SK-N-MC (cell line): Measurements from ENCODE around the gene RPS6KL1.

Experiments
- EZH2 ChIP-seq: fragments of 200-600 bp; sonication (generic); IDR thresholded peaks from one replicate; pipeline ENCODE4 v1.6.1; 2017; ENCODE audit warnings: antibody characterized with exemption
- FOXP2 ChIP-seq: optimal IDR thresholded peaks from 2 replicates; pipeline ENCODE3; 2011; ENCODE audit warnings: mild to moderate bottlenecking, moderate library complexity; ENCODE audit not compliant: insufficient read depth; ENCODE audit errors: extremely low read length, control extremely low read depth
- POLR2AphosphoS5 ChIP-seq: IDR thresholded peaks from 2 replicates; pipeline ENCODE4 v1.6.1; 2012; ENCODE audit warnings: mild to moderate bottlenecking, low read depth, low read length, borderline replicate concordance

DNA sequence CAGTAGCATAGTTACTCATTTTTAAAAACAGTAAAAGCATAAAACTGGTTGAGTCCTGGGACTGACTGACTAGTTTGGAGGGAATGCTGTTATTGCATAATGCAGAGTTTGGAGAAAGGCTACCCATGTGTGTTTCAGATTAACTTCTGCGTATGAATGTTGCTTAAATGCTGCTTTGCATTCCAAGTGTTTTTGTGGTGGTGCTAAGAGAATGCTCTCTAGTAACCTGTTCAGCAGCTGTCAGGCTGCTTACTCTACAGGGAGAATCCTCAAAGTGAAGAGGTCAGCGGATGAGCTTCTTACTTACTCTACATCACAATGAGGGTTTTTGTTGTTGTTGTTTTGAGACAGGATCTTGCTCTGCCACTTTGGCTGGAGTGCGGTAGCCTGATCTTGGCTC is 37.1 kb downstream of the RPS6KL1 start:
- TF ChIP-seq POLR2AphosphoS5 (no peak), EZH2 (no peak), FOXP2 (no peak)
